Measurements from ENCODE around the gene PNLIPRP2. TPM values are rescaled to one million over a fixed set of nuclear protein-coding genes. Genes with fewer than 3 reads are reported as not detected.

The PNLIPRP2 gene
- total RNA-seq, 1 donor from 2014 or later = not detected

DNA sequence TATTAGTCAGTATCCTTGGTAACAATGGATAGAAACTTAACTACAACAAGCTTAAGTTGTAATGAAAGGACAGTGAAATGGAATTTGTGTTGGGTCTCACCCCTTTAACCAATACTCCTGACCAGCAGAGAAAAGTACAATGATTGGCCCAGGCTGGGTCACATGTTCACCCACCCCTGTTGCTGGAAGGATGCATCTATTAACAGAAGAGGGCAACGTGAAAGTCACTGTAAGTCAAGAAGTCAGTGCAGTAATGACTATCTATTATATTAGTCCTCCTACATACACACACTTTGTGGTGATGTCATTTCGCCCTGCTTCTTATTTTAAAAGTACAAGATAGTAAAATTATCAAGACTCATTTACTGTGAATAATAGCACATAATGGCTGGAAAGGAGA, 16.2 kb downstream of the PNLIPRP2 start:
- DNase-seq (ENCODE audit: low read depth) (no peak), FAIRE-seq (no peak)
- no peak overlapping the region for H3K4me3 Mint-ChIP-seq (ENCODE audit: unreplicated experiment)
- H3K4me1 Mint-ChIP-seq (ENCODE audit: low read depth, unreplicated experiment) = no peaks in the 10 kb centered on the region
- H3K36me3 ChIP-seq (ENCODE audit: insufficient read depth, low read length) = no peaks in the 10 kb centered on the region
- peaks cover 13% of the 10 kb centered on the region for H3K27me3 Mint-ChIP-seq (ENCODE audit: low read depth, unreplicated experiment)
- no peaks in the 10 kb centered on the region for H3K36me3 Mint-ChIP-seq (ENCODE audit: low read depth, unreplicated experiment)
- TF ChIP-seq EZH2 (IDR thresholded peaks at IDR 0.05; ENCODE audit: insufficient read depth, low read length) = no peak
- TF ChIP-seq, protein P1, sequence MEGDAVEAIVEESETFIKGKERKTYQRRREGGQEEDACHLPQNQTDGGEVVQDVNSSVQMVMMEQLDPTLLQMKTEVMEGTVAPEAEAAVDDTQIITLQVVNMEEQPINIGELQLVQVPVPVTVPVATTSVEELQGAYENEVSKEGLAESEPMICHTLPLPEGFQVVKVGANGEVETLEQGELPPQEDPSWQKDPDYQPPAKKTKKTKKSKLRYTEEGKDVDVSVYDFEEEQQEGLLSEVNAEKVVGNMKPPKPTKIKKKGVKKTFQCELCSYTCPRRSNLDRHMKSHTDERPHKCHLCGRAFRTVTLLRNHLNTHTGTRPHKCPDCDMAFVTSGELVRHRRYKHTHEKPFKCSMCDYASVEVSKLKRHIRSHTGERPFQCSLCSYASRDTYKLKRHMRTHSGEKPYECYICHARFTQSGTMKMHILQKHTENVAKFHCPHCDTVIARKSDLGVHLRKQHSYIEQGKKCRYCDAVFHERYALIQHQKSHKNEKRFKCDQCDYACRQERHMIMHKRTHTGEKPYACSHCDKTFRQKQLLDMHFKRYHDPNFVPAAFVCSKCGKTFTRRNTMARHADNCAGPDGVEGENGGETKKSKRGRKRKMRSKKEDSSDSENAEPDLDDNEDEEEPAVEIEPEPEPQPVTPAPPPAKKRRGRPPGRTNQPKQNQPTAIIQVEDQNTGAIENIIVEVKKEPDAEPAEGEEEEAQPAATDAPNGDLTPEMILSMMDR (IDR thresholded peaks at IDR 0.05; ENCODE audit: insufficient read depth, low read depth, low read length) = no peak
- H3K27me3 ChIP-seq (ENCODE audit: insufficient read depth, low read length) = no peaks in the 10 kb centered on the region
- H3K4me1 ChIP-seq (ENCODE audit: insufficient read depth, low read length) = no peaks in the 10 kb centered on the region
- no peaks in the 10 kb centered on the region for H4K20me1 ChIP-seq (ENCODE audit: insufficient read depth, low read length)
- H3K9me3 Mint-ChIP-seq (ENCODE audit: unreplicated experiment) = no peaks in the 10 kb centered on the region
- no peaks in the 10 kb centered on the region for H3K79me2 ChIP-seq (ENCODE audit: insufficient read depth, low read length)
- no peak overlapping the region for H3K4me2 ChIP-seq (ENCODE audit: low read length)
- H3K27ac ChIP-seq (ENCODE audit: low read depth, low read length) = no peak overlapping the region
- no peak overlapping the region for H2AFZ ChIP-seq (ENCODE audit: low read depth, low read length)
- no peak overlapping the region for H3K4me3 ChIP-seq (ENCODE audit: insufficient read depth, low read depth, low read length)
- no peak overlapping the region for H3K27ac Mint-ChIP-seq (ENCODE audit: unreplicated experiment)
- no peak overlapping the region for H3K9ac ChIP-seq (ENCODE audit: low read length)
- no peaks in the 10 kb centered on the region for H3K9me3 ChIP-seq (ENCODE audit: insufficient read depth, low read depth, low read length)

DNA sequence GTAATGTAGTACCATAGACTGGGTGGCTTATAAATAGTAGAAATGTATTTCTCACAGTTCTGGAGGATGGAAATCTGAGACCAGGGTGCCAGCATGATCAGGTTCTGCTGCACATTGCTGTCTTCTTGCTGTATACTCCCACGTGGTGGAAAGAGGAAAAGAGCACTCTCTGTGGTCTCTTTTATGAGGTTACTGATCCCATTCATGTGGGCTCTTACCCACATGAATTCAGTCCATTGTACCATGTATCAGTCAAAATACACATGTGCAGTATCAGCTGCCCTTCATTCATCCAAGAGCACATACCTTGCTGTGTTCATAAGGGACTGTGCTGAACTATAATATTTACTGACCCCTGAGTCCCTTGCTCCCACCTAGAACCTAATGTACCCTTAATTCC, 17.1 kb downstream of the PNLIPRP2 start:
- H3K9ac ChIP-seq (ENCODE audit: low read length) = no peak overlapping the region
- DNase-seq (ENCODE audit: low read depth) (no peak), FAIRE-seq (no peak)
- no peaks in the 10 kb centered on the region for H3K36me3 Mint-ChIP-seq (ENCODE audit: low read depth, unreplicated experiment)
- no peak for TF ChIP-seq EZH2 (IDR thresholded peaks at IDR 0.05; ENCODE audit: insufficient read depth, low read length)
- TF ChIP-seq, protein P1 (IDR thresholded peaks at IDR 0.05; ENCODE audit: insufficient read depth, low read depth, low read length) = no peak
- no peaks in the 10 kb centered on the region for H3K4me1 Mint-ChIP-seq (ENCODE audit: low read depth, unreplicated experiment)
- H3K79me2 ChIP-seq (ENCODE audit: insufficient read depth, low read length) = no peaks in the 10 kb centered on the region
- no peak overlapping the region for H3K4me3 Mint-ChIP-seq (ENCODE audit: unreplicated experiment)
- no peak overlapping the region for H3K4me3 ChIP-seq (ENCODE audit: insufficient read depth, low read depth, low read length)
- H3K4me1 ChIP-seq (ENCODE audit: insufficient read depth, low read length) = no peaks in the 10 kb centered on the region
- no peaks in the 10 kb centered on the region for H3K9me3 ChIP-seq (ENCODE audit: insufficient read depth, low read depth, low read length)
- no peaks in the 10 kb centered on the region for H3K36me3 ChIP-seq (ENCODE audit: insufficient read depth, low read length)
- H3K9me3 Mint-ChIP-seq (ENCODE audit: unreplicated experiment) = no peaks in the 10 kb centered on the region
- H4K20me1 ChIP-seq (ENCODE audit: insufficient read depth, low read length) = no peaks in the 10 kb centered on the region
- H3K27ac ChIP-seq (ENCODE audit: low read depth, low read length) = no peak overlapping the region
- no peak overlapping the region for H3K4me2 ChIP-seq (ENCODE audit: low read length)
- no peak overlapping the region for H3K27ac Mint-ChIP-seq (ENCODE audit: unreplicated experiment)
- H3K27me3 Mint-ChIP-seq (ENCODE audit: low read depth, unreplicated experiment) = peaks cover 9% of the 10 kb centered on the region
- H3K27me3 ChIP-seq (ENCODE audit: insufficient read depth, low read length) = no peaks in the 10 kb centered on the region
- H2AFZ ChIP-seq (ENCODE audit: low read depth, low read length) = no peak overlapping the region

DNA sequence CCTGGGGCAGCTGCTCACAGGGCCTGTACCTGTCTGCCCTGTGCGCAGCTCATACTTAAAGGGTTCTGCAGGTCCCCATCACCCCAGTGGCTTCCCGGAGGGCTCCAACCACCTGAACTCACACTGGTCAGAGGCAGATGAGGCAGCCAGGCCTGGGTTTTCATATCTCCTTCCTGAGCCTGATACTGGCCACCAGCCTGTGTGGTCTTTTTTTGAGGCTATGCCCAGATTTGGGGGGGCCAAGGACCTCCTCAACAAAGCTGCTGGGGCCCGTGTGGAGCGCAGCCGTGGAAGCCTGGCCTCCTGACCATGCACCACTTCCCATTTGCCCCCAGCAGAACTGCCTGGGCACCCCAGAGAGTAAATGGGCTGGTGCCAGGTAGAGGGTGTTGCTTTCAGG, 25.7 kb downstream of the PNLIPRP2 start:
- no peak overlapping the region for H3K27ac Mint-ChIP-seq (ENCODE audit: unreplicated experiment)
- no peaks in the 10 kb centered on the region for H3K36me3 Mint-ChIP-seq (ENCODE audit: low read depth, unreplicated experiment)
- no peaks in the 10 kb centered on the region for H3K4me1 Mint-ChIP-seq (ENCODE audit: low read depth, unreplicated experiment)
- Histone ChIP-seq H2AFZ (ENCODE audit: low read depth, low read length) (no peak overlapping the region), H3K9ac (ENCODE audit: low read length) (no peak overlapping the region), H3K27me3 (ENCODE audit: insufficient read depth, low read length) (no peaks in the 10 kb centered on the region), H3K4me3 (ENCODE audit: insufficient read depth, low read depth, low read length) (no peak overlapping the region), H3K4me2 (ENCODE audit: low read length) (no peak overlapping the region), H3K27ac (ENCODE audit: low read depth, low read length) (no peak overlapping the region), H3K79me2 (ENCODE audit: insufficient read depth, low read length) (no peaks in the 10 kb centered on the region), H3K36me3 (ENCODE audit: insufficient read depth, low read length) (no peaks in the 10 kb centered on the region), H3K4me1 (ENCODE audit: insufficient read depth, low read length) (no peaks in the 10 kb centered on the region), H4K20me1 (ENCODE audit: insufficient read depth, low read length) (no peaks in the 10 kb centered on the region), H3K9me3 (ENCODE audit: insufficient read depth, low read depth, low read length) (no peaks in the 10 kb centered on the region)
- TF ChIP-seq, protein P1 (IDR thresholded peaks at IDR 0.05; ENCODE audit: insufficient read depth, low read depth, low read length) = no peak
- no peak for TF ChIP-seq EZH2 (IDR thresholded peaks at IDR 0.05; ENCODE audit: insufficient read depth, low read length)
- no peak for DNase-seq (ENCODE audit: low read depth)
- peaks cover 7% of the 10 kb centered on the region for H3K27me3 Mint-ChIP-seq (ENCODE audit: low read depth, unreplicated experiment)
- no peak for FAIRE-seq
- H3K4me3 Mint-ChIP-seq (ENCODE audit: unreplicated experiment) = no peak overlapping the region
- H3K9me3 Mint-ChIP-seq (ENCODE audit: unreplicated experiment) = peaks cover 15% of the 10 kb centered on the region
